AG04449 (cell line): ENCODE data around the gene WRAP73.

Experiments
- CTCF ChIA-PET: fragments of 350-600 bp; formaldehyde crosslinking; extraction: SDS; loops from one replicate; lab custom pipeline; 2021; ENCODE audit warnings: antibody characterized with exemption; lab: Yijun Ruan, JAX
- POLR2A ChIA-PET: fragments of 400-600, 350-600 bp; formaldehyde crosslinking; extraction: SDS; loops from one replicate; lab custom pipeline; 2020; ENCODE audit warnings: antibody characterized with exemption, inconsistent platforms; lab: Yijun Ruan, JAX
- DNase-seq: peaks from one replicate; pipeline ENCODE4 v3.0.0-alpha.2; 2010; ENCODE audit warnings: low read depth, low spot score
- H3K4me3 ChIP-seq: 2 replicates; pipeline ENCODE4 v1.5.1; 2011; ENCODE audit warnings: low read depth, mild to moderate bottlenecking, control low read depth, low read length
- CTCF ChIP-seq: IDR thresholded peaks from one replicate; pipeline ENCODE4 v1.5.1; 2011; ENCODE audit warnings: mild to moderate bottlenecking, moderate library complexity, low read length, control low read depth, inconsistent platforms; ENCODE audit not compliant: insufficient read depth; ENCODE audit errors: missing control alignments

The WRAP73 gene

GRCh38 chr1:3645666-3646355 lies 4.1 kb downstream of the WRAP73 start:
- ChIA-PET POLR2A (no interaction called here), CTCF (interaction anchor here (0.8 to 1.2 kb wide), 3 partner anchors 17 to 31 kb away, joined by 3 read pairs; no protein-coding TSS in a partner anchor)
- H3K4me3 ChIP-seq, result no peak overlapping the region
- DNase-seq, result no peak
- TF ChIP-seq CTCF, result no peak

- ChIA-PET POLR2A (no interaction called here), CTCF (interaction anchor here (1.2 kb wide), 1 partner anchor 26 kb away, joined by 3 read pairs; no protein-coding TSS in a partner anchor)
- no peak for DNase-seq
- no peak for TF ChIP-seq CTCF
- H3K4me3 ChIP-seq, result no peak overlapping the region
Measured at GRCh38 chr1:3645247-3645646, 4.7 kb downstream of the WRAP73 start.

GRCh38 chr1:3644273-3644672 lies 5.6 kb downstream of the WRAP73 start:
- no peak overlapping the region for H3K4me3 ChIP-seq
- POLR2A ChIA-PET, result no interaction called here
- TF ChIP-seq CTCF, result no peak
- CTCF ChIA-PET, result interaction anchor here (1.2 kb wide), 1 partner anchor 25 kb away, joined by 3 read pairs; no protein-coding TSS in a partner anchor
- DNase-seq, result no peak

GRCh38 chr1:3642919-3643675 lies 6.8 kb downstream of the WRAP73 start:
- no peak overlapping the region for H3K4me3 ChIP-seq
- DNase-seq, result no peak
- ChIA-PET CTCF (no interaction called here), POLR2A (no interaction called here)
- TF ChIP-seq CTCF, result no peak

GRCh38 chr1:3641816-3642215 lies 8.1 kb downstream of the WRAP73 start:
- no peak overlapping the region for H3K4me3 ChIP-seq
- TF ChIP-seq CTCF, result no peak
- CTCF ChIA-PET, result interaction anchor here (0.8 kb wide), 1 partner anchor 189 kb away, joined by 3 read pairs; no protein-coding TSS in a partner anchor
- POLR2A ChIA-PET, result no interaction called here
- DNase-seq, result no peak
